Astrocyte of the hippocampus (primary cell): ENCODE measurements around the gene SNRPD2.
"Not testable (repeated sequence)": the region's sequence is repeated elsewhere in the genome, so short reads cannot be mapped to it uniquely, and the experiment has no call there.

Experiments used
- DNase-seq: peaks from one replicate; pipeline ENCODE4 v3.0.0; 2011; ENCODE audit warnings: low read depth, low spot score

Gene SNRPD2

DNA sequence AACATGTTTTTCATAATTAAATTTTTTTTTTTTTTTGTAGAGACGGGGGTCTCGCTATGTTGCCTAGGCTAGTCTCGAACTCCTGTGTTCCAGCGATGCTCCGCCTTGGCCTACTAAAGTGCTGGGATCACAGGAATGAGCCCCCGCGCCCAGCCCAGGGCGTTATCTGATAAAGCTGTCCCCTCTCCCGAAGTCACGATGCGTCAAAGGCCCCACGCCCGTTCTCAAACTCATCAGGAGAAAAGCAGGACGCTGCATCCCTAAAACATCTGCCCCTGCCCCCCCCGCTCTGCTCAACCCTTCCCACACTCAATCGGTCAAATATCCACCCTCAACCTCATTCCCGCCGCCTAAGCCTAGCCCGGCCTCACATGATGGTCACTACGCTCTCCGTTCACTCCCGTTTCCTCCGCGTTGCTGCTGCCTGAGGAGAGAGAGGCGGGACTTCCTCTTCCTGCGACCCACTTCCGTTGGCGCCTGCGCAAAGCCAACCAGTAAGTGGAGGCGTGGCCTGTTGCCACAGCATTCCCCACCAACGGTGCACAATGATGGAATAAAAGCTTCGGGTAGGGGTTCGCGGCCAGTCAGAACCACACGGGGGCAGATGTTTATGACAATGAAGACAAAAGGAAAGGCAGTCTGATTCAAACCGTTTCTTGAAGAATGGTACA lies at the start of gene SNRPD2:
TSS of gene SNRPD2 (minus strand) at position 438 of the 671 bp plus-strand sequence. CDS start at position 373, 65 bp downstream.
- DNase-seq = peak; percentile 98

DNA sequence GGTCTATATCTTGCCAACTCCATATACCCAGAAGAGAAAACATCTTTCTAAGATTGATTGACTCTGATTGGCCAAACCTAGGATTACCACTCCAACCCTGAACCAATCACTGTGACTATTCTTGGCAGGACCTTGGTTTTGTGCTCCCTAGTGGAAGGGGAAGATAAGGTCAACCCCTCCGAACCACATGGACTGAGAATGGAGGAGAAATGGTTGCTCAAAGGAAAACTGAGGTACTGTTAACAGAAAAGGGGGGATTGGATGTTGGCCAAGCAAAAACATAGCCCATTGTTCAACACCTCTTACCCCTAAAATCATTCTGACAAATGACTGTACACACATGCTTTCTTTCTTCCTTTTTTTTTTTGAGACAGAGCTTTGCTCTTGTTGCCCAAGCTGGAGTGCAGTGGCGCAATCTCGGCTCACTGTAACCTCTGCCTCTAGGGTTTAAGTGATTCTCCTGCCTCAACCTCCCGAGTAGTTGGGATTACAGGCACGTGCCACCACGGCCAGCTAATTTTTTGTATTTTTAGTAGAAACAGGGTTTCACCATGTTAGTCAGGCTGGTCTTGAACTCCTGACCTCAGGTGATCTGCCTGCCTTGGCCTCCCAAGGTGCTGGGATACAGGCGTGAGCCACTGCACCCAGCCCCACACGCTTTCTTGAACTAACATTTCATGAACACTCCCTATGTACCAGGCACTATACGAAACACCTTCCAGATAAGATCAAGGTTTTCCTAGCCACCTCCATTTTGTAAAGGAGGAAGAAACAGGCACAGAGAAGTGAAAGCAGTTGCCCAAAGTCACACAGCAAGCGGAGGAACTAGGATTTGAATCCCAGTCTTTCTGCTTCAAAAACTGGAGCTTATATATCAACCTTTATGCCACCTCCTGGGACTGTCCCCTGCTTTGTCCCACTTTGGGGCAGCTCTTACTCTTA lies 48.0 kb upstream of the SNRPD2 start:
- DNase-seq = no peak

DNA sequence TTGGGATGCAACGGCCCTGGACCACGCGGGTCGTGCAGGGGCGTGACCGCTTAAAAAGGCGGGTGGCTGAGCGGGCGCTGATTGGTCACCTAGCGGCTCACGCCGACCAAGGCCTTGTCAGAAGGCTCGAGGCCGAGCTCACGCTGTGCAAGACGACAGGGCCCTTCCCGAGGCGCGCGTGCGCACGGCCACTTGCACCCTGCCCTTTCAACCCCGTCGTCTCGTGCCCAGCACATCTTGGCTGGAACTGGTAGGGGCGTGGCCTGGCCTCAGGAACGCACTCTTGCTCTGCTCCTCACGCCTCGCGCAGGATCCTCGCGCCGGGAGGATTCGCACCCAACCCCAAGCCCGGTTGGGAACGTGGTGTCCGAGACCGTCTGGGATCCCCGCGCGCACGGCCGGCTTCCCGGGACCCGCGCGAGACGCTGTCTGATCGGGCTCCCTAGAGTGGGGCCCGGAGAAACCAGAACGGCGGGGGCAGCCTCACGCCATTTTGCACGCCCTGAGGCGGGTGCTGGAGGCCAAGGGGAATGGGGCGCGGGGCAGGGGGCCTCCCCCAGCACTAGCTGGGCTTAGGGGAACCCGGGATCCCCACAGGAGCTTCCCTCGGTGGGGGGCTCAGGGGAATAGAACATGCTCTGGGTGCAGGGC lies 41.5 kb upstream of the SNRPD2 start, which contains the start of gene MEIOSIN:
TSS of gene MEIOSIN (plus strand) at position 280 of the 651 bp plus-strand sequence. CDS start 1,938 bp downstream, outside the sequence.
- no peak for DNase-seq

DNA sequence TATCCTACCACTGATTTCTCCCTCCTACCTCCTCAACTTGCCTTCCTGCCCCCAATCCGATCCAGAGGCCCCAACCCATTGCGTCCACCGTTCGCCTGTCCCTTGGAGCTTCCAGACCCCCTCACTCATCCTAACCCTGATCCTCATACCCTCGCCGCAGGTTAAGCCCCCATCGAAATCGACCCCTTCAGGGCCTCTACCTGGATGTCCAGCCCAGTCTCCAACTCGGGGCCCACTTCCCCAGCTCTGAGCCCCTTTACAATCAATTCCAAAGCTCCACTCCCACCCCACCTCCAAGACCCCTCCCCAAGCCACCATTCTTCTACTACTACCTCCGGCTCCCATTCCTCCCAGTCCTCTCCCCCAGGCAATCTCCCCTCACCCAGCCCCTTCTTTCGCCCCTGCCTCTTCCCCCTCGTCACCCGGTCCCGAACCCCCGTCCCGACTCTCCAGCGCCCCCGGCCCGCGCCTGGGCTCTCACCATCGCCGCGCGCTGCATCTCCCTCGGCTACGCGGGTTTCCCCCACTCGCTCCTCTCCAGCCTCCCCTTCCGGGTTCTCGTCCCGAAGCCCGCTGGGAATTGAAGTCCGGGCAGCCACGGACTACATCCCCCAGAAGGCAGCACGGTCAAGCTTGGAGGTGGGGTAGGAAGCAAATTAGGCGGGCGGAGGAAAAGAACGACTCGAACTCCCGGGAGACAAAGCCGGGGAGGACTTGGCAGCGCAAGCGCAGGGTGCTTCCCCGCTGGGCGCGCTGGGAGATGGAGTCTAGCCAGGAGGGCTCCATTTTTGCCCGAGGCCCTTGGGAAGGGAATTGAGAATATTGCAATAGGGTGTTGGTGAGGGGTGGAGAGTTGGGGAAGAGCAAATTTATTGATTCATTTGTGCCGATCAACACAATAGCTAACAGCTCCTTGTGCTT lies 38.9 kb upstream of the SNRPD2 start, which contains the start of gene FBXO46:
TSS of gene FBXO46 (minus strand) at position 529 of the 921 bp plus-strand sequence. CDS start 17,401 bp downstream, outside the sequence.
- DNase-seq = peak; percentile 99

DNA sequence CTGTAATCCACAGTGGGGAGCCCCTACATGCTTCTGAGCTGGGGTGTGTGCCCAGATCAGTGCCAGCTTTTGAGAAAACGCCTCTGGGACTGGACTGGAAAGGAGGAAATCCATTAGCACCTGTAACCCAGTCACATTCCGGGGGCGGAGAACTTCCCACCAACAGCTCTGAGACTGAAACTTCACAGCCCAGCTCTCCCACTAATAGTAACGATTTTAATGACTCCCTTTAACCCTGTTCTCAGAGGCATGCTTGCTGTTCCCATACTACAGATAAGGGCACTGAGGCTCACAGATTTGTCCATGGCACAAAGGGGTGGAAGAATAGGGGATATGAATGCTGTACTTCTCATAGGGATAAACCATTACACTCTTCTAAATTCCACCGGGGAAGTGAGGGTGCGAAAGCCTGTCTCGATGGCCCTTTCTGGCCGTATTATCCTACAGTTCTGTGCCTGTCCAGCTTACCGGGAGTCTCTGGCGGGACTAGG lies 38.1 kb upstream of the SNRPD2 start:
- peak; percentile 24 for DNase-seq

DNA sequence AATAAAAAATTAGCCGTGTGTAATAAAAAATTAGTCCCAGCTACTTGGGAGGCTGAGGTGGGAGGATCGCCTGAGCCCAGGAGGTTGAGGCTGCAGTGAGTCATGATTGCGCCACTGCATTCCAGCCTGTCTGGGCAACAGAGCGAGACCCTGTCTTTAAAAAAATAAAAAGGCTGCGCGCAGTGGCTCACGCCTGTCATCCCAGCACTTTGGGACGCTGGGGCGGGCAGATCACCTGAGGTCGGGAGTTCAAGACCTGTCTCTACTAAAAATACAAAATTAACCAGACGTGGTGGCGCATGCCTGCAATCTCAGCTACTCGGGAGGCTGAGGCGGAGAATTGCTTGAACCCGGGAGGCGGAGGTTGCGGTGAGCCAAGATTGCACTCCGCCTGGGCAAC lies 36.9 kb upstream of the SNRPD2 start:
- not testable (repeated sequence) for DNase-seq

DNA sequence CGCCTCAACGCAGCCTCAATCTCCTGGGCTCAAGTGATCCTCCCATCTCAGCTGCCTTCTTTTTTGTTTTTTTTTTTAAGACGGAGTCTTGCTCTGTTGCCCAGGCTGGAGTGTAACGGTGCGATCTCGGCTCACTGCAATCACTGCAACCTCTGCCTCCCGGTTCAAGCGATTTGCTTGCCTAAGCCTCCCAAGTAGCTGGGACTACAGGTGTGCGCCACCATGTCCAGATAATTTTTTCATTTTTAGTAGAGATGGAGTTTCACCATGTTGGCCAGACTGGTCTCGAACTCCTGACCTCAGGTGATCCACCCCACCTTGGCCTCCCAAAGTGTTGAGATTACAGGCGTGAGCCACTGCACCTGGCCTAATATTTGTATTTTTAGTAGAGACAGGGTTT lies 28.3 kb upstream of the SNRPD2 start:
- DNase-seq = not testable (repeated sequence)

DNA sequence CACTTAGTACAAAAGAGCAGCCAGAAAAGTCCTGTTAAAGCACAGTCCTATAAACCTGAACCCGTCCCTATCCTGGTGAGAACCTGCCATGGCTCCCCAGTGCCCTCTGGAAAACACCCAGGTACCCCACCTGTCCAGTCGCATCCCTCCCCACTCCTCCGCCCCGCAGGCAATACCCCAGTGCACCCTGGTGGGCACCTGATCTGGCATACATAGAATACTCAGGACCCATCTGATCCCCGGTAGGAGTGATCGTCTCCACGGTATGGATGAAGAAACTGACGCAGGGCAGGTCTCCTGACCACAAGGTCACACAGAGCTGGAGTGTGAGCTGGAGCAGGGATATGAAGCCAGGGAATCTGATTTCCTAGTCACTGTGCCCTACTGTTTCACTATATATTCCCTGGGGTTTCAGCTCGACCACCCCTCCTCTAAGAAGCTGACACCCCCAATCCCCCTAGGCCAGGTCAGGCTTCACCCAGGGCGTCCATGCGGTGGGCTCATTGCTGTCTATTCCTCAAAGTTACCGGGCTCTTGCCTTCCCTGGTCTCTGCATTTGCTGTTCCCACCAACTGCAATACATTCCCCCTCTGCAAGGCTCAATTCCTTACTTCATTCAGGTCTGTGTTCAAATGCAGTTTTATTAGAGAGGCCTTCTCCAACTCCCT lies 26.4 kb upstream of the SNRPD2 start:
- no peak for DNase-seq

DNA sequence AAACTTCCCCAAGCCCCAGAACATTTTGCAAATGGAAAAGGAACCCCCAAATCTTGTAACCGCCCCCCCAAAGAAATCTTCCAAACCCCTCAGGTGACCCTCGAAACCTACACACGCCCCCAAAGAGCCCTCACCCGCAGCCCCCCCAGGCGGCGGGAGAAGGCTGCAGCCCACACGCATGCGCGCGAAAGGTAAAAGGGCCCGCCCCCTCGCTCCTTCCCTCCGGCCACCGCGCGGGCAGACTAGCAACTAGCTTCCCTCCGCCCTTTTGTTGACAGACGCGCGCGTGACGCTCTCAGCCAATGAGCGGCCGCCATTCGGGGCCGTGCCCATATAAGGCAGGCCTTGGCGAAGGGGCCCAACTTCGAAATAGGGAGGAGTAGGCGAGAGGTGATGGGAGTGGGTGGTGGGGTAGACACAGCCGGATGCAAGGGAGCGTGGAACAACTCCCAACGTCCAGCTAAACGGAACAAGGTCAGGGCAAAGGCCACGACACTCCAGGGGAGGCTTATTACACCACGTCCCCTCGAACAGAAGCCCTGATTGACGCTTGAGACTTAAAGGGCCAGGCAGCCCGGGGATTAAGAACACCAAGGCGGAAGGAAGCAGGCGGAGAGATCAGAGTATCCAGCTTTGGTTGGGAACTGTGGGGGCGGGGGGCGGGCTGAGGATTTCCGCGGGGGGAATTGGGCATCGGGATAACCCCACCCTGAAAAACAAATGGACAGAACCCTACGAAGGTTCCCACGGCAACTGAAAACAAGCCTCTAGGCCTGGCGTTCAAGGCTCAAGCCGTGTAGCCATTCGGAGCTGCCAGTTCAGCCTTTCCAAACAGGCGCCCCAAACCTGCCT lies 25.6 kb upstream of the SNRPD2 start:
- DNase-seq = peak; percentile 100

DNA sequence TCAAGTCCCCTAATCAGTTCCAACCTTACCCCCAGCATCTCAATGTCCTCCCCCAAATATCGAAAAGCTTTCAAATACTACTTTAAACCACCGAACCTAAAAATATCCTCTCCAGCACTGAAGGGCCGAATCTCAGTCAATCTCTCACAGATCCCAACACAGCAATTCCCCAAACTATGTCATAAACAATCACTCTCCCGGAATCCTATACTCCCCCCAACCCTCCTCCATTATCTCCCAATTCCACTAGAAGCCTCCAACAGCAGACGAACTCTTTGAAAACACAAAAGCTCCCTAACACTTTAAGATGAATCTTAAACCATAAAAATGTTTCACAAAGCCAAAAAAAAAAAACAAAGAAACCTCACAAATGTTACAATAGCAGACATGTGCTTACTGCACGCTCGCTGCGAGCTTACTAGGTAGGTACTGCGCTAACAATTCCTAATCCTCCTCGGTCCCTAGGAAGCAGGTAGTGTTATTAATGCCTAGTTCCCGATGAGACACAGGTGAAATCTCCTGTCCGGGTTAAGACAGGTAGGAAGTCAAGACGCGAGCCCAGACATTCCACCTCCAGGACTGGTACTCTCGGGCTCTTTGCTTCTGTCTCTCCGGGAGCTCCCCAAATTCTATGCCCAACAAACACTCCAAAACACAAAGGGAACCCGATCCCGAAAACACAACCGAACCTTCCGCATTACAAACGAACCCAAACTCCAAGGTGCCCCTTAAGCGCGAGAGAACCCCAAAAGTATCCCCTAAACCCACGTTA lies 24.8 kb upstream of the SNRPD2 start:
- DNase-seq = peak; percentile 47

DNA sequence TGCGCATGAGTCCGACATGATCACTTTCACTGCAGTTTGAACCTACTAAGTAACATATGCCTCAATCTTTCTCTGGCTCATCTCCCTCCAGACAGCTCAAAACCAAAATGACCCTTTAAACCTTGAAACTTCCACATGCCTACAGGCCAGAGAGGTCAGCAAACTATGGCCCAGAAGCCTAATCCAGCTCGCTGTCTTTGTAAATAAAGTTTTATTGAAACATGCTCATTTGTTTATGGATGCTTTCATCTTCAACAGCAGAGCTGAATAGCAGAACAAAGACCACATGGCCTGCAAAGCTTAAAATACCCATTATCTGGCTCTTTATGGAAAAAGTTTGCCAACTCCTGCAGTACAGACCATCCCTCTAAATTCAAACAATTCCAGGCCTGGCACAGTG lies 23.4 kb upstream of the SNRPD2 start:
- DNase-seq = no peak

DNA sequence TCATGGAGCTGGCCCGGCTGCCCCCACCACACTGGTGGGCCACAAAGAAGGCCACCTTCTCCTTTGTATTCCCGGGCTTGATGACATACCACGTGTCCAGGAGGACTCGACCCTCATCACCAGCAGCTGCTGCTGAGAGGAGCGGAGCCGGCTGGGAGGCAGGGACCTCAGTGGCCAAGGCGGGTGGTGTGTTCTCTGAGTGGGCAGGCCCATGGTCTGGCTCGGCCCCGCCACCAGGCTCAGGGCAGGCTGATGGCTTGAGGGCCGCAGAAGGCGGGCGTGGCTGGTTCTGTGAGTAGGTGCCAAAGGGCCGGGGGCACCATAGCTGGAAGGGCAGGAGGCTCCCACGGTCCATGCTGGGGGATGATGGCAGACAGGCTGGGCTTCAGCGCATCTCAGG lies 21.4 kb upstream of the SNRPD2 start:
- no peak for DNase-seq

DNA sequence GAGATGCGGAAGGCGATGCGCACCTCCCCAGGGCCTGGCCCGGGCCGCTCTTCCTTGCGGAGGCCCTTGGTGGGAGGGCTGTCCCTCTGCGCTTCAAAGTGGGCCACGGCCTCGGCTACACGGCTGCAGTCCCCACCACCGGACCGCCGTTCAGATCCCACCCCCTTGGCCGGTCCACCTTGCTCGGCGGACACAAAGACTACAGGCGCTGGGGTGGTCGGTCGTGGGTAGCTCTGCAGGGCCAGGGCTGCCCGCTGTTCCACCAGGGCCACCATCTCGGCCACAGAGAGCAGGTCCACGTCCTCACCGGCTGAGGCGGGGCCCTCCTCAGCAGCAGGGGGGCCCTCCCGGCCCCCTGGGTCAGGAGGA lies 20.9 kb upstream of the SNRPD2 start:
- no peak for DNase-seq

DNA sequence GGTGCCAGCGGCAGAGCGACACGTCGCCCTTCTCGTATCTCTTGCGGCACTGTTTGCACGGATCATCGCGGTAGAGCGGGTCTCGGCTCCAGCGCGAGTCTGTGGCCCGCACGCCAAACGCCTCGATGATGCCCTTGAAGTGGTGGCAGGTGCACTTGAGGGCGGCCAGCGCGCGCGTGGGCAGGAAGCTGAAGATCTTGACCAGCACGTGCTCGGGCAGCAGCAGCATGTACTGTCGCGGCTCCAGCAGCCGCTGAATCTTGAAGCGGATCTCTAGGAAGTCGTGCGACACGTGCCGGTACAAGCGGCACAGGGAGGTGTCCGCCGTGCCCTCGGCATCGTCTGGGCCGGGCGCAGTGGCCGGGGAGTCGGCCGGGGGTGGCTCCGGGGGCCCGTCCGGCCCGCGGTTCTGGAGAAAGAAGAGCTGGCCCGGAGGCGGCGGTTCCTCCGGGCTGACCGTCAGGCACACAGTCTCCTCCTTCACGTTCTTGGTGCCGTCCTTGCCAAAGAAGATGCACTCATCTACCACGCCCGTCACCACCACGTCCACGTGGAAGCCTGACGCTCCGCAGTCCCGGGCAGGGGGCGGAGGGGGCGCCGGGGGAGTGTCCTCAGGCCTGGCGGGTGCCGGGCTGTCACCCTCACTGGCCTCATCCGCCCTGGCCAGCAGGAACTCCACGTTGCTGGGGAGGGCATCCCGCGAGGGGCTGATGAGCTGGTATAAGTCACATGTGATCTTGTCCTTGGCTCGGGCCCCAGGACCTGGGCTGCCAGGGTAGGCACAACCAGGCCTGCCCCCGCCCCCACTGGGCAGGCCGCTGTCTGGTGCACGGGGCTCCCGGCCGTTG lies 20.3 kb upstream of the SNRPD2 start:
- DNase-seq = no peak

DNA sequence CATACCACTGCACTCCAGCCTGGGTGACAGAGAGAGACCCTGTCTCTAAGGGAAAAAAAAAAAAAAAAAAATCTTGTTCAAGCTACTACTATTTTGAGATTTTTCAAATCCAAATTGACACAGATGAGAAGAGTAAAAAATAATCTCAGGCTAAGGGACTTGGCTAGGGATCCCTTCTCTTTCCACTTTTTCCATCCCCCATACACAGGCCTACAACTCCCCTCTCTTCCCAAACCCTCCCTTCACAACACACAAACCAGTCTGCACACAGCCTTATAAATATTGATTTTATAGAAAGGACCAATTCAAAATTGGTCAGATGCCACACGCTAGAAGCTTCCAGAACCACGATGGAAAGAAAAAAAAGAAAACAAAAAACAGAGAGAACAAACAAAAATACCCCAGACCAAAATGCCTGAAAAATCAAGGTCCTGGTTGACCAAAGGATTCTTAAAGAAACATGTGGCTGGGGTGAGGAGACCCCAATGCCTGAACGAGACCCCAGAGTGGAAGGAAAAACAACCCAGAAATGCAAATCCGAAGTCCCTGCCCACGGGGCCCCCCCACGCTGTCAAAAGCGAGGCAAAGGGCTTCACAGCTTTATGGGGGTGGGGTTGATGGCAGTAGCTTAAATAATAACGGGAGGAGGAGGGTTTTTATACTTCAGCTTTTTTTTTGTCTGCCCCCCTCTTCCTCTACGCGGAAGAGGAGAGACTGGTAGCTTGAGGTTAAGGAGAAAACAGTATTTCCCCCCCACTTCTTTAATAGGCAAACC lies 18.8 kb upstream of the SNRPD2 start:
- DNase-seq = no peak

DNA sequence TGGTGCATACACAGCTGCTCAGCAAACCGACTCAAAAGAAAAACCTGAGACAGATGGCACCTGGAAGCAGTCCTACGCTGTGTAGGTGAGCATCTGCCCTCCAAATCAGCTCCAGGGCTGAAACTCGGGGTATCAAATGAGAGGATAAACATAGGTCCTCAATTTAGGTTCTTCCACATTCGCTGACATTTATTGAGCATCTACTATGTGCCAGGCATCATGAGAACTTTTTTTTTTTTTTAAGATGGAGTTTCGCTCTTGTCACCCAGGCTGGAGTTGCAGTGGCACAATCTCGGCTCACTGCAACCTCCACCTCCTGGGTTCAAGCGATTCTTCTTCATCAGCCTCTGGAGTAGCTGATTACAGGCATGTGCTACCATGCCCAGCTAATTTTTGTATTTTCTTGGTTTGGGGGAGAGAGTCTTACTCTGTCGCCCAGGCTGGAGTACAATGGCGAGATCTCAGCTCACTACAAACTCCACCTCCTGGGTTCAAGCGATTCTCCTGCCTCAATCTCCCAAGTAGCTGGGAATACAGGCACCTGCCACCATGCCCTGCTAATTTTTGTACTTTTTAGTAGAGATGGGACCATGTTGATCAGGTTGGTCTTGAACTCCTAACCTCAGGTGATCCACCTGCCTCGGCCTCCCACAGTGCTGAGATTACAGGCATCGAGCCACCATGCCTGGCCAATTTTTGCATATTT lies 14.1 kb upstream of the SNRPD2 start:
- no peak for DNase-seq
